Mesothelial cell of epicardium (in vitro differentiated cells): Measurements from ENCODE around the gene LSMEM2. TPM values are rescaled to one million over a fixed set of nuclear protein-coding genes. Genes with fewer than 3 reads are reported as not detected.

Experiments
- DNase-seq, 2 experiments: peaks; one replicate each; pipeline ENCODE4 v3.0.0; 2021; ENCODE audit warnings: low spot score in 2 of 2; ENCODE audit not compliant: unreplicated experiment in 2 of 2
- H3K27ac Mint-ChIP-seq: 2 replicates; pipeline ENCODE4 v1.8.0; 2021; ENCODE audit warnings: mixed read lengths
- H3K27me3 Mint-ChIP-seq: 2 replicates; pipeline ENCODE4 v1.8.0; 2021; ENCODE audit warnings: low read depth, mixed read lengths
- H3K36me3 Mint-ChIP-seq: 2 replicates; pipeline ENCODE4 v1.8.0; 2021; ENCODE audit warnings: mixed read lengths
- H3K4me1 Mint-ChIP-seq: 2 replicates; pipeline ENCODE4 v1.8.0; 2021; ENCODE audit warnings: mixed read lengths
- H3K4me3 Mint-ChIP-seq: 2 replicates; pipeline ENCODE4 v1.8.0; 2021; ENCODE audit warnings: mild to moderate bottlenecking, moderate library complexity, mixed read lengths
- H3K9me3 Mint-ChIP-seq: 2 replicates; pipeline ENCODE4 v1.8.0; 2021; ENCODE audit warnings: mixed read lengths
- total RNA-seq: library from RNA; stranded (reverse); gene quantifications from 3 replicates; pipeline ENCODE4 v1.2.1, GENCODE V29; 2021
- TF ChIP-seq, protein P1 (sequence below): fragments of 200-600 bp; sonication (generic); IDR thresholded peaks from one replicate; pipeline ENCODE4 v1.5.0; 2021; ENCODE audit warnings: antibody characterized with exemption; ENCODE audit not compliant: unreplicated experiment

Gene LSMEM2
- total RNA-seq, 1 donor from 2014 or later, result 0.38 TPM

DNA sequence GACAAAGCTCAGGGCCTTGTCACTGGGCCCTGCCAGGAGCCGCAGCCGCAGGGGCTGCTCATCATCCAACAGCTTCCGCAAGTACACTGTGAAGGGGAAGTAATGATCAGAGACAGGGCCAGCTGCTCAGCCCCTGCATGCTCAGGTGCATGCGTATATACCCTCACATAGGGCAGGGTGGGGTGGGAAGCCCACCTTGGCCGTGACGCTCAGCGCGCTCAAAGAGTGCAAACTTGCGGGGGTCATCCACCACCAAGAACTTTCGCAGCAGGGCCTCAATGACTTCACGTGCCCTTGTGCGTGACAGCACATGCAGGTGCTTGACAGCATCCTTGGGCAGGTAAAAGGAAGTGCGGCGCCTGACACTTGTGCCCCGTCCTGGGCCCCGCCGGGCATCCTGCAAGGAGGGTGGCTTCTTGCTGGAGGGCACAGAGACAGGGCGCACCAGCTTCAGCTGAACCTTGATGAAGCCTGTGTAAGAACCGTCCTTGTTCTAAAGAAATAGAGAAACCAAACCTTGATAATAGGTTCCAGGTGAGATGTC lies 52.5 kb downstream of the LSMEM2 start:
- H3K27ac Mint-ChIP-seq, result no peak overlapping the region

DNA sequence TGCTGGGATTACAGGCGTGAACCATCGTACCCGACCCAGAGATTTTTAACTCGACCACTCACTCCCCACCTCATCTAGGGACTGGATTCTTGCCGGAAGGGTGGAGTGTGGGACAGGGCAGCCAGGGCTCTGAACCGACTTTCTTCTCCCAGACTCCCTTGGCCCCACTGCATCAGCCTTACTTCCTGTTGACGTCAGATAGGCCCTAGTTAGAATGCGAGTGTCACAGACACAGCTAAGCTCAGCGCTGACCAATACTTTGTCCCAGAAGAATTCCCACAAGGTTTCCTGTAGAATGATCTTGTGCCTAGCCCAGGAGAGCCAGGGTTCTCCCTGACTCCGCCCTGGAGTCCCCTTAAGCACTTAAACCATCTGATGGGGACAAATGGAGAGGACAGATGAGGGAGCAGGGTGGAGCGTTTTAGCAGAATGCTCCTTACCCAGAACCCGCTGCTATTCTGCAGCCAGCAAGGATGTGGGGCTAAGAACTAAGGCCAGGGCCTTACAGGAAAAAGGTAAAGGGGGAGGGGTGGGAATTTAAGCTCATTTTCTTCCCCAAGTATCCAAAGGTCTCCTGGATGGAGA lies 54.9 kb downstream of the LSMEM2 start:
- no peak for DNase-seq
- H3K4me3 Mint-ChIP-seq, result no peak overlapping the region
- peaks cover 4% of the 10 kb centered on the region for H3K27me3 Mint-ChIP-seq
- H3K9me3 Mint-ChIP-seq, result no peaks in the 10 kb centered on the region
- peaks cover 5% of the 10 kb centered on the region for H3K36me3 Mint-ChIP-seq
- H3K4me1 Mint-ChIP-seq, result peaks cover 34% of the 10 kb centered on the region
- peak overlapping the region; percentile 67 for H3K27ac Mint-ChIP-seq
- TF ChIP-seq, protein P1, sequence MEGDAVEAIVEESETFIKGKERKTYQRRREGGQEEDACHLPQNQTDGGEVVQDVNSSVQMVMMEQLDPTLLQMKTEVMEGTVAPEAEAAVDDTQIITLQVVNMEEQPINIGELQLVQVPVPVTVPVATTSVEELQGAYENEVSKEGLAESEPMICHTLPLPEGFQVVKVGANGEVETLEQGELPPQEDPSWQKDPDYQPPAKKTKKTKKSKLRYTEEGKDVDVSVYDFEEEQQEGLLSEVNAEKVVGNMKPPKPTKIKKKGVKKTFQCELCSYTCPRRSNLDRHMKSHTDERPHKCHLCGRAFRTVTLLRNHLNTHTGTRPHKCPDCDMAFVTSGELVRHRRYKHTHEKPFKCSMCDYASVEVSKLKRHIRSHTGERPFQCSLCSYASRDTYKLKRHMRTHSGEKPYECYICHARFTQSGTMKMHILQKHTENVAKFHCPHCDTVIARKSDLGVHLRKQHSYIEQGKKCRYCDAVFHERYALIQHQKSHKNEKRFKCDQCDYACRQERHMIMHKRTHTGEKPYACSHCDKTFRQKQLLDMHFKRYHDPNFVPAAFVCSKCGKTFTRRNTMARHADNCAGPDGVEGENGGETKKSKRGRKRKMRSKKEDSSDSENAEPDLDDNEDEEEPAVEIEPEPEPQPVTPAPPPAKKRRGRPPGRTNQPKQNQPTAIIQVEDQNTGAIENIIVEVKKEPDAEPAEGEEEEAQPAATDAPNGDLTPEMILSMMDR, result no peak

More for the DNA sequence above, 52.5 kb downstream of the LSMEM2 start:
- no peak for DNase-seq
- Mint-ChIP-seq H3K4me1 (peaks cover 32% of the 10 kb centered on the region), H3K36me3 (peaks cover 5% of the 10 kb centered on the region), H3K9me3 (no peaks in the 10 kb centered on the region), H3K4me3 (no peak overlapping the region), H3K27me3 (no peaks in the 10 kb centered on the region)
- TF ChIP-seq, protein P1, result no peak

DNA sequence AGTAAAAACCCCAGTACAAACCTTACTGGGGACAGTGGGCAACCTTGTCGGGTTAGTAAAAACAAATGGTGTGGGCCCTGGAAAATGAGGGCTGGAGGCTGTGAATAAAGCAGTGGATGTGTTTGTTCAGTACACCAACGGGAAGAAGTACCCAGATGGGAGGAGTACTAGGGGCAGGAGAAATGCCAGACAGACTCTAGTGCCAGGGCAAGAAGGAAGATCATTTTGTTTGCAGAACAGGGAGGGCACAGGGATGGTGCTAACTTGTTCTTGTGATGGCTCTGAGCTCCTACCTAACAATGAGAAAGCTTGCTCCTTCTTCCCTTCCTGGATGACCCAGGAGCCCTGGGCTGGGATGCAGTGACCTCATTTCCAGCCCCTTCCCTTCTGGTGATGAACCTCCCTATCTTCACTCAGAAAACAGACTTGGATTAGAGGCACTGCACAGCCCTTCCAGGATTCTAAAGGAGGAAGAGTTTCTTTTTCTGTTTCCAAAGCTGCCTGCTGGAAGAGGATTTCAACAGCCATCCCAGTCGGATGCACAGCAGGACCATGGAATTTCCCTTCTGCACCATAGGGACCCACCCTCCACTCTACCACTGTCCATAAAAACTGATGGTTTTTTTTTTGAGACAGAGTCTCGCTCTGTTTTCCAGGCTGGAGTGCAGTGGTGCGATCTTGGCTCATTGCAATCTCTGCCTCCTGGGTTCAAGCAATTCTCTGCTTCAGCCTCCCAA lies 55.6 kb downstream of the LSMEM2 start:
- no peak overlapping the region for H3K27ac Mint-ChIP-seq
- no peaks in the 10 kb centered on the region for H3K9me3 Mint-ChIP-seq

DNA sequence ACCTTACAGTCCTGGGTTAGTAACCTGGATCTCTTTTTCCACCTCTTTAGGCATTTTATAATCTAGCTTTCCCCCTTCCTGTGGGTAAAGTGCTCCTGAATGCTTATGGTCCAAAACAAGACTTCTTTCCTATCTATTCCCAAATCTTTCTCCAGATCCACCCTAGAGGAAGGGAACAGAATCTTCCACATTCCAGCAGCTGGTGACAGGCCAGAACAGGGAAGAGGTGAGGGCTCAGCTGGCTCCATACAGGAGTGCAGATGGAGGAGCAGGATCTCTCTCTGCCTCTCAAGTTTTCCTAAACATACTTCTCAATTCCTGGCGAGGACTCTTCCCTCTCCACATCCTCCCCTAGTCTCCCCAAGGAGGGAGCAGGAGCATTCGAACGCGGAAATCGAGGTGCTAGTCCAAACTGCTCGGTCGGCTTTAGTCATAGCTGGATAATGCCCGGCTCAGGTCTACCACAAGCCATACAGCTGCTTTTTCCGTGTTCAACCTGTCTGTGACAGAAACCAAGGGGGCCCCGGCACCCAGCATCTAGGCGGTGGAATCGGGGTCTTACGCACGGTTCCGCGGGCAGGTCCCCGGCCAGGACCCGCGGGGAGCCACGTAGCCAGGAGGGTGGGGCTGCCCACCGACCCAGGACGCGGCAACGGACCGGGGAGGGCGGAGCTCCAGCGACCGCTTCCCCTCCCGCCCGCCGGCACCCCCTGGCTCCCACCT lies 57.7 kb downstream of the LSMEM2 start:
- peaks cover 45% of the 10 kb centered on the region for H3K4me1 Mint-ChIP-seq

More for the DNA sequence above, 55.6 kb downstream of the LSMEM2 start:
- TF ChIP-seq, protein P1, result no peak
- no peak for DNase-seq
- Mint-ChIP-seq H3K4me1 (peaks cover 38% of the 10 kb centered on the region), H3K4me3 (peak overlapping the region; percentile 30), H3K36me3 (peaks cover 5% of the 10 kb centered on the region), H3K27me3 (peaks cover 11% of the 10 kb centered on the region)

More for the DNA sequence above, 57.7 kb downstream of the LSMEM2 start:
- Mint-ChIP-seq H3K27me3 (peaks cover 30% of the 10 kb centered on the region), H3K4me3 (peak overlapping the region; percentile 85), H3K36me3 (no peaks in the 10 kb centered on the region), H3K27ac (peak overlapping the region; percentile 93), H3K9me3 (no peaks in the 10 kb centered on the region)
- TF ChIP-seq, protein P1, result no peak
- no peak for DNase-seq
